CD4-positive, alpha-beta T cell (primary cell): ENCODE measurements around the gene APOC1. TPM values are rescaled to one million over a fixed set of nuclear protein-coding genes. Genes with fewer than 3 reads are reported as not detected.
"Not testable (repeated sequence)": the region's sequence is repeated elsewhere in the genome, so short reads cannot be mapped to it uniquely, and the experiment has no call there.

ENCODE experiments used
- ATAC-seq: fragments of 200-7000 bp; cut with Tn5 transposase; one replicate; pipeline ENCODE4 v1.10.0; 2022; ENCODE audit warnings: mild to moderate bottlenecking; ENCODE audit not compliant: poor library complexity
- CTCF ChIA-PET: fragments of 350-600 bp; sonication (Branson Sonifier 250); formaldehyde crosslinking; loops from one replicate; lab custom pipeline; 2021; ENCODE audit warnings: antibody characterized with exemption, inconsistent platforms; lab: Charles Lee
- POLR2A ChIA-PET: fragments of 350-600 bp; sonication (Branson Sonifier 250); formaldehyde crosslinking; loops from one replicate; lab custom pipeline; 2021; ENCODE audit warnings: antibody characterized with exemption, inconsistent platforms; lab: Charles Lee
- DNase-seq, 14 experiments: peaks; one replicate each; pipeline ENCODE4 v3.0.0-alpha.2; 2013 to 2020; ENCODE audit warnings: mixed read lengths in 2 of 14
- H3K27ac ChIP-seq, 2 donors: one replicate each; pipeline versions ENCODE4 v1.5.1 to v1.7.0; 2013; ENCODE audit warnings: low read length in 2 of 2, low read depth in 1 of 2, mild to moderate bottlenecking in 1 of 2
- H3K27me3 ChIP-seq, 2 experiments: 1 replicate in 1 of 2; 2 replicates in 1 of 2; pipeline versions ENCODE4 v1.6.1 to v1.7.0; 2013; ENCODE audit warnings: low read length in 2 of 2, control low read depth in 1 of 2, mild to moderate bottlenecking in 1 of 2, moderate library complexity in 1 of 2; ENCODE audit not compliant: insufficient read depth in 2 of 2, control insufficient read depth in 1 of 2
- H3K36me3 ChIP-seq: one replicate; pipeline ENCODE4 v1.6.1; 2013; ENCODE audit warnings: low read length, control low read depth; ENCODE audit not compliant: insufficient read depth
- H3K4me1 ChIP-seq: one replicate; pipeline ENCODE4 v1.6.1; 2013; ENCODE audit warnings: low read length, control low read depth; ENCODE audit not compliant: insufficient read depth
- H3K4me3 ChIP-seq: one replicate; pipeline ENCODE4 v1.5.1; 2013; ENCODE audit warnings: mild to moderate bottlenecking, low read length, moderate library complexity
- H3K9me3 ChIP-seq, 2 experiments: 1 replicate in 1 of 2; 2 replicates in 1 of 2; pipeline versions ENCODE4 v1.6.1 to v1.7.0; 2013; ENCODE audit warnings: low read length in 2 of 2, mild to moderate bottlenecking in 2 of 2, control low read depth in 1 of 2, moderate library complexity in 1 of 2; ENCODE audit not compliant: control insufficient read depth in 1 of 2, insufficient read depth in 1 of 2
- H3K27ac Mint-ChIP-seq: one replicate; pipeline ENCODE4 v1.8.0; 2020; ENCODE audit warnings: mixed read lengths
- H3K27me3 Mint-ChIP-seq: one replicate; pipeline ENCODE4 v1.8.0; 2021; ENCODE audit warnings: mixed read lengths
- H3K36me3 Mint-ChIP-seq: one replicate; pipeline ENCODE4 v1.8.0; 2021; ENCODE audit warnings: low read depth, mixed read lengths
- H3K4me1 Mint-ChIP-seq: one replicate; pipeline ENCODE4 v1.8.0; 2021; ENCODE audit warnings: low read depth, mixed read lengths
- H3K4me3 Mint-ChIP-seq: one replicate; pipeline ENCODE4 v1.8.0; 2020; ENCODE audit warnings: mild to moderate bottlenecking, mixed read lengths
- H3K9me3 Mint-ChIP-seq: one replicate; pipeline ENCODE4 v1.8.0; 2020; ENCODE audit warnings: mixed read lengths
- CTCF ChIP-seq: fragments of 200-600 bp; IDR thresholded peaks from one replicate; pipeline ENCODE4 v1.8.0; 2022; ENCODE audit warnings: antibody characterized with exemption, mild to moderate bottlenecking
- intact Hi-C, 2 experiments: fragments of 100-400 bp; cut with DNase I in 1 of 2; cut with micrococcal nuclease in 1 of 2; formaldehyde crosslinking; loops; one replicate each; pipeline versions ENCODE4 v1.15.1 to v1.9.0; 2023 to 2025; cut with DNase I, micrococcal nuclease
- total RNA-seq, 174 experiments: library from RNA in 2 of 174; stranded (reverse) in 2 of 174; gene quantifications; one replicate each; pipeline ENCODE4 v1.2.3 and lab custom pipeline; 2021 to 2026

Gene APOC1
- total RNA-seq, 2 experiments from 2014 or later = not detected

GRCh38 chr19:44908074-44908835 lies 6.2 kb upstream of the APOC1 start:
- H3K27me3 ChIP-seq = peaks cover 27 to 31% of the 10 kb centered on the region in 2 experiments
- Mint-ChIP-seq H3K36me3 (peaks cover 5% of the 10 kb centered on the region), H3K27ac (no peak overlapping the region), H3K27me3 (peaks cover 56% of the 10 kb centered on the region), H3K9me3 (no peaks in the 10 kb centered on the region), H3K4me3 (no peak overlapping the region), H3K4me1 (peaks cover 7% of the 10 kb centered on the region)
- ChIA-PET POLR2A (interaction anchor here (1.6 kb wide), 1 partner anchor 94 kb away, joined by 3 read pairs; no protein-coding TSS in a partner anchor), CTCF (no interaction called here)
- peaks cover 0 to 5% of the 10 kb centered on the region in 2 experiments for H3K9me3 ChIP-seq
- H3K4me1 ChIP-seq = peaks cover 17% of the 10 kb centered on the region
- intact Hi-C loops = no loop called here
- H3K27ac ChIP-seq = no peak overlapping the region
- ATAC-seq (no peak), DNase-seq (no peak)
- H3K4me3 ChIP-seq = no peak overlapping the region
- peaks cover 2% of the 10 kb centered on the region for H3K36me3 ChIP-seq
- no peak for TF ChIP-seq CTCF

DNA sequence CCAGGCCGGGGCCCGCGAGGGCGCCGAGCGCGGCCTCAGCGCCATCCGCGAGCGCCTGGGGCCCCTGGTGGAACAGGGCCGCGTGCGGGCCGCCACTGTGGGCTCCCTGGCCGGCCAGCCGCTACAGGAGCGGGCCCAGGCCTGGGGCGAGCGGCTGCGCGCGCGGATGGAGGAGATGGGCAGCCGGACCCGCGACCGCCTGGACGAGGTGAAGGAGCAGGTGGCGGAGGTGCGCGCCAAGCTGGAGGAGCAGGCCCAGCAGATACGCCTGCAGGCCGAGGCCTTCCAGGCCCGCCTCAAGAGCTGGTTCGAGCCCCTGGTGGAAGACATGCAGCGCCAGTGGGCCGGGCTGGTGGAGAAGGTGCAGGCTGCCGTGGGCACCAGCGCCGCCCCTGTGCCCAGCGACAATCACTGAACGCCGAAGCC lies 5.6 kb upstream of the APOC1 start:
- POLR2A ChIA-PET = no interaction called here
- intact Hi-C loops = no loop called here
- Mint-ChIP-seq H3K27me3 (peaks cover 62% of the 10 kb centered on the region), H3K27ac (no peak overlapping the region), H3K36me3 (no peaks in the 10 kb centered on the region), H3K4me1 (peaks cover 7% of the 10 kb centered on the region), H3K9me3 (no peaks in the 10 kb centered on the region), H3K4me3 (no peak overlapping the region)
- ATAC-seq (no peak), DNase-seq (no peak)
- Histone ChIP-seq H3K9me3 (peaks cover 0 to 5% of the 10 kb centered on the region in 2 experiments), H3K4me3 (no peak overlapping the region), H3K4me1 (peaks cover 14% of the 10 kb centered on the region), H3K27me3 (peaks cover 27 to 31% of the 10 kb centered on the region in 2 experiments), H3K36me3 (no peaks in the 10 kb centered on the region), H3K27ac (no peak overlapping the region)
- no peak for TF ChIP-seq CTCF
- CTCF ChIA-PET = no interaction called here

DNA sequence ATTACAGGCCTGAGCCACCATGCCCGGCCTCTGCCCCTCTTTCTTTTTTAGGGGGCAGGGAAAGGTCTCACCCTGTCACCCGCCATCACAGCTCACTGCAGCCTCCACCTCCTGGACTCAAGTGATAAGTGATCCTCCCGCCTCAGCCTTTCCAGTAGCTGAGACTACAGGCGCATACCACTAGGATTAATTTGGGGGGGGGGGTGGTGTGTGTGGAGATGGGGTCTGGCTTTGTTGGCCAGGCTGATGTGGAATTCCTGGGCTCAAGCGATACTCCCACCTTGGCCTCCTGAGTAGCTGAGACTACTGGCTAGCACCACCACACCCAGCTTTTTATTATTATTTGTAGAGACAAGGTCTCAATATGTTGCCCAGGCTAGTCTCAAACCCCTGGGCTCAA lies 4.6 kb upstream of the APOC1 start:
- peaks cover 14% of the 10 kb centered on the region for H3K4me1 Mint-ChIP-seq
- peak in 1 of 14 experiments; percentile 2 for DNase-seq
- ChIA-PET CTCF (no interaction called here), POLR2A (no interaction called here)
- Histone ChIP-seq H3K27ac (no peak overlapping the region), H3K9me3 (peaks cover 0 to 5% of the 10 kb centered on the region in 2 experiments), H3K4me3 (no peak overlapping the region), H3K4me1 (peaks cover 19% of the 10 kb centered on the region), H3K36me3 (no peaks in the 10 kb centered on the region), H3K27me3 (peaks cover 32 to 36% of the 10 kb centered on the region in 2 experiments)
- no peak for ATAC-seq
- H3K9me3 Mint-ChIP-seq = no peaks in the 10 kb centered on the region
- intact Hi-C loops = no loop called here
- H3K27me3 Mint-ChIP-seq = peaks cover 71% of the 10 kb centered on the region
- no peaks in the 10 kb centered on the region for H3K36me3 Mint-ChIP-seq
- no peak for TF ChIP-seq CTCF
- H3K27ac Mint-ChIP-seq = no peak overlapping the region
- no peak overlapping the region for H3K4me3 Mint-ChIP-seq

DNA sequence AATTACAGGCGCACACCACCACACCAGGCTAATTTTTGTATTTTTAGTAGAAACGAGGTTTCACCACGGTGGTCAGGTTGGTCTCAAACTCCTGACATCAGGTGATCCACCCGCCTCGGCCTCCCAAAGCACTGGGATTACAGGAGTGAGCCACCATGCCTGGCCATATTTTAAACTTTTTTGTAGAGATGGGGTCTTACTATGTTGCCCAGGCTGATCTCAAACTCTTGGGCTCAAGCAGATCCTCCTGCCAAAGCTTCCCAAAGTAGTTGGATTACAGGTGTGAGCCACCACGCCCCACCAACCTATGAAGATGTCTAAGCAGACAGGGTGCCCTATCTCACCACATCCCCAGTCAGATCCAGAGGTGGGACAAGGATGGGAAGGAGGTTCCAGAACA lies 2.5 kb upstream of the APOC1 start:
- H3K27ac ChIP-seq, CTCF ChIA-PET, intact Hi-C loops, H3K4me1 Mint-ChIP-seq, ATAC-seq, H3K9me3 ChIP-seq, POLR2A ChIA-PET, DNase-seq, H3K9me3 Mint-ChIP-seq, H3K36me3 Mint-ChIP-seq, H3K36me3 ChIP-seq, H3K4me3 ChIP-seq, H3K27ac Mint-ChIP-seq, H3K4me3 Mint-ChIP-seq: not testable (repeated sequence)
- peaks cover 56% of the 10 kb centered on the region for H3K27me3 Mint-ChIP-seq
- peaks cover 16 to 18% of the 10 kb centered on the region in 2 experiments for H3K27me3 ChIP-seq
- peaks cover 14% of the 10 kb centered on the region for H3K4me1 ChIP-seq
